ENCODE measurements around the gene ZFHX3.
"Not testable (repeated sequence)": the region's sequence is repeated elsewhere in the genome, so short reads cannot be mapped to it uniquely, and the experiment has no call there.

Gene ZFHX3

GRCh38 chr16:73091174-73091573, 43.2 kb upstream of the ZFHX3 start:
- H3K27ac ChIP-seq = no peak overlapping the region
- TF ChIP-seq CTCF (conservative IDR thresholded peaks at IDR 0.05) = no peak
- no peak for TF ChIP-seq ZFX (IDR thresholded peaks at IDR 0.05)

GRCh38 chr16:73089420-73089819, 41.5 kb upstream of the ZFHX3 start:
- no peak for TF ChIP-seq CTCF (conservative IDR thresholded peaks at IDR 0.05)
- TF ChIP-seq ZFX (IDR thresholded peaks at IDR 0.05) = no peak
- no peak overlapping the region for H3K27ac ChIP-seq

GRCh38 chr16:73086108-73086507, 38.2 kb upstream of the ZFHX3 start:
- TF ChIP-seq ZFX (IDR thresholded peaks at IDR 0.05) (no peak), CTCF (conservative IDR thresholded peaks at IDR 0.05) (no peak)
- no peak overlapping the region for H3K27ac ChIP-seq

- no peak overlapping the region for H3K27ac ChIP-seq
- no peak for TF ChIP-seq ZFX (IDR thresholded peaks at IDR 0.05)
- TF ChIP-seq CTCF (conservative IDR thresholded peaks at IDR 0.05) = no peak
Observed at GRCh38 chr16:73083271-73083670, 35.3 kb upstream of the ZFHX3 start.

GRCh38 chr16:73082634-73083051, 34.7 kb upstream of the ZFHX3 start:
- H3K27ac ChIP-seq = not testable (repeated sequence)

GRCh38 chr16:73080931-73081330, 33.0 kb upstream of the ZFHX3 start:
- no peak overlapping the region for H3K27ac ChIP-seq
- TF ChIP-seq CTCF (conservative IDR thresholded peaks at IDR 0.05) (no peak), ZFX (IDR thresholded peaks at IDR 0.05) (no peak)

GRCh38 chr16:73076324-73076810, 28.4 kb upstream of the ZFHX3 start:
- no peak for TF ChIP-seq CTCF (conservative IDR thresholded peaks at IDR 0.05)
- TF ChIP-seq ZFX (IDR thresholded peaks at IDR 0.05) = no peak

GRCh38 chr16:73074382-73074781, 26.5 kb upstream of the ZFHX3 start:
- TF ChIP-seq CTCF (conservative IDR thresholded peaks at IDR 0.05) = no peak
- no peak for TF ChIP-seq ZFX (IDR thresholded peaks at IDR 0.05)
- no peak overlapping the region for H3K27ac ChIP-seq

More at GRCh38 chr16:73076324-73076810, 28.4 kb upstream of the ZFHX3 start:
- H3K27ac ChIP-seq = no peak overlapping the region

- peak overlapping the region; percentile 74 for H3K27ac ChIP-seq
Observed at GRCh38 chr16:73072051-73072450, 24.1 kb upstream of the ZFHX3 start.

Data from C4-2B (cell line).